SKM-1 treated with dmso at 0.1 percent for 144 hours (cell line): ENCODE measurements around the gene HOGA1.
A peak's percentile ranks its signal among the peaks of the same experiment; 100 is the strongest.
"Not testable (repeated sequence)": the region's sequence is repeated elsewhere in the genome, so short reads cannot be mapped to it uniquely, and the experiment has no call there.

Source experiments
- DNase-seq: peaks from one replicate; lab custom pipeline; 2025; ENCODE audit not compliant: unreplicated experiment; lab: John Stamatoyannopoulos, UW

HOGA1 gene

DNA sequence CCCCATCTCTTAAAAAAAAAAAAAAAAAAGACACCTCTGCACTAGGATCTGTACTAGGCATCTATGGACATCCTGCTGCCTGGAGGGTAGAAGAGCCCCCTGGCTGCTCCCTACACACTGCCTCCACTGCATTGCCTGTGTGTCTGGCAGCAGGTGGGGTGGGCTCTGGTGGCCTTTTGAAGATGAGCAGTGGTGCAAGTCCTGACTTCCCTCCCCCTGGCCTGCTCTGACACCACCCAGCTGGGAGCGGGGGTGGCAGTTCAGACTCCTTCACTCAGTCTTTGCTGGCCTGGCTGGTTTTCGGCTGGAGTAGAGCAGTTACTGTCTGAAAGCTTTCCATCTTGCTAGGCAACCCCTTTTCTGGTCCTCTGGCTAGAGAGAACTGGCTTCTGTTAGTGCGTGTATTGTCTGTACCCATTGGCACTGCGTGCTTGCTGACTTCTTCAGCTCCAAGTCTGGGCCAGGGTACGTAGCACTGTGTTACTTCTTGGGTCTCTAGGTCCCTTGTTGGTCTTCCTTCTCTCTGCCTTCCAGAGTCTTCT is 23.0 kb downstream of the HOGA1 start:
- no peak for DNase-seq

DNA sequence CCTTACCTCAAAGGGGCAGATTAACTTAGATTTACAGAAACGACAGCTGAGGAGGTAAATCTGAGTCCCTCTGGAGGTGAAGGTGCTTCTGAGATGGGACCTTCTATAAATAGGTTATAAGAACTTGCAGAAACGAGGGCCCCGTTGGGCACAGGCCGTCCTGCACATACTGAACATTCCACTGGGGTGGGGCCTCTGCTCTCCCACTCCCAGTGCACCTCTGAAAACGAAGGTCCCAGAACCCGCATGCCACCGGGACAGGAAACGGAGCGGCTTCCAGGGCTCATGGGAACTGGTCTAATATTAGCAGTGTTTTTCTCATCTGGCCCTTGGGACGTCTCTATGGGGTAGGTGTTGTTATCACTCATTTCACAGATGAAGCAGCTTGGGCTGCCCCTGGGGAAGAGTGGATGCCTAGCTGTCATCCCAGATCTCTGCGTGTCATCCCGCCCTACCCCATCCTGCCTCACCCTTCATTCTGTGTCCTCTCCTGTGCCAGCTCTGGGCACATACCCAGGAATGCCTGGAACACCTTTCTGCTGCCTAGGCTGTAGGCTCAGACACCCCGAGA is 24.9 kb downstream of the HOGA1 start:
- DNase-seq = no peak

DNA sequence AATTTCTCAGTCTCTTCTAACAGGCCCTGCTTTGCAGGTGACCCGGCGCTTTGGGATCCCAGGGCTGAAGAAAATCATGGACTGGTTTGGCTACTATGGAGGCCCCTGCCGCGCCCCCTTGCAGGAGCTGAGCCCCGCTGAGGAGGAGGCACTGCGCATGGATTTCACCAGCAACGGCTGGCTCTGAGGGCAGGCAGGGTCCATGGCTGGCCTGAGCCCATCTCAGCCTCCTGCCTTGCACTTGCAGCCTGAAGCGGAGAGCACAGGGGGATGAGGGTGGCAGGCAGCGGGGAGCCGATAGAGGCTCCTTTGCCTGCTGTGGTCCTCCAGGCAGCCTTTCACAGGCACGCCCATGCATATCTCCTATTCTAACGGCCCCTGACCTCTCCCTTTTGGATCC is 27.3 kb downstream of the HOGA1 start:
- DNase-seq = no peak

DNA sequence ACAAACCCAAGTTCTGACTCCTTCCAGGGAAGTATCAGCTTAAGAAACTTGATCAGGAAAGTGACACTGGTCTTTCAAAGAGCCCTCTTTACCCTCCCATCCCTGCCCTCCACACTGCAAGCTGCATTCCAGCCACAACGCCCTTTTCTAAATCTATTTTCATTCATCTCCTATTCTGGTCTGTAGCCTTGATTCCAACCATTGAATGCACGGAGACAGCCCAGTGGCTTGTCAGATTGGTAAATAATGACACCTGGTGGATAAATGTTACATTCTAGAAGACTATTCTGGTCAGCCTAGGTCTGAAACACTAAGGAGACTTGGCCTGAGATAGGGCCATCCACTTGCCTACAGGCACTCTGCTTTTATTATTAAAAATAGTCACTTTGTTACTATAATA is 28.2 kb downstream of the HOGA1 start:
- DNase-seq = no peak

DNA sequence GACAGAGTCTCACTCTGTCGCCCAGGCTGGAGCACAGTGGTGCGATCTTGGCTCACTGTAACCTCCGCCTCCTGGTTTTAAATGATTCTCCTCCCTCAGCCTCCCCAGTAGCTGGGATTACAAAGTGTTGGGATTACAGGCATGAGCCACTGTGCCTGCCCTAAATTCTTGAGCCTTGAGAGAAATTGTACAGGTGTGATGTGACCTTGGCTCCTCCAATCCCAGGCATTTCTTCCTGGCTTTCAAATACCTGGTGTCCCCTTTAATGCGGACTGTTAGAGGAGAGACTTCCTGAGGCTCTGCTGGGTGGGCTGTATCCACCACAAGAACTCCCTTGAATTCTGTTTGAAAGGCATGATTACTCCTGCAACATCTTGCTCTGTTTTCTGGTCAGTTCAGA is 34.1 kb downstream of the HOGA1 start:
- no peak for DNase-seq

DNA sequence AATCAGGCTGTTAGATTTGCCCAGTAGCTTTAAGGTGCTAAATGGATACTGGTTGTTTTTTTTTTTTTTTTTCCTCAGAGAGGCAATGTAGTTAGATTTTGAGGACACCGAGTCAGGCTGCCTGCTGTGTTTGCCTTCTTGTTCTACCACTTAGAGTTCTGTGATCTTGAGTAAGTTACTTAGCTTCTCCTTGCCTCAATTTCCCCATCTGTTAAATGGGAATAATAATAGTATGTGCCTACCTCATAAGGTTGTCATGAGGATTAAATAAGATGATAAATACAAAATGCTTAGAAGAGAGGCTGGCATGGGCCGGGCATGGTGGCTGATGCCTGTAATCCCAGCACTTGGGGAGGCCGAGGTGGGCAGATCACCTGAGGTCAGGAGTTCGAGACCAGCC is 34.5 kb downstream of the HOGA1 start:
- DNase-seq = no peak

DNA sequence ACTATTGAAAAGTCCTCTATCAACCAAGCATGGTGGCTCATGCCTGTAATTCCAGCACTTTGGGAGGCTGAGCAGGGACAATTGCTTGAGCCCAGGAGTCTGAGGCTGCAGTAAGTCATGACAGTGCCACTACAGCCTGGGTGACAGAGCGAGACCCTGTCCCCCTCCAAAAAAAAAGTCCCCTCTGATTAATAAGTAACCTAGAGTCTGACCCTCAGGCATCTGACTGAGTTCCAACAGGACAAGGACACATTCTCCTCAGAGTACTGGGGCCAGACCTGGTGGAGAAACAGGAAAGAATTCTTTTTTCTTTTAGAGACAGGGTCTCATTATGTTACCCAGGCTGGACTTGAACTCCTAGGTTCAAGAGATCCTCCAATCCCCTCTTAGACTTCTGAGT is 39.1 kb downstream of the HOGA1 start:
- no peak for DNase-seq

DNA sequence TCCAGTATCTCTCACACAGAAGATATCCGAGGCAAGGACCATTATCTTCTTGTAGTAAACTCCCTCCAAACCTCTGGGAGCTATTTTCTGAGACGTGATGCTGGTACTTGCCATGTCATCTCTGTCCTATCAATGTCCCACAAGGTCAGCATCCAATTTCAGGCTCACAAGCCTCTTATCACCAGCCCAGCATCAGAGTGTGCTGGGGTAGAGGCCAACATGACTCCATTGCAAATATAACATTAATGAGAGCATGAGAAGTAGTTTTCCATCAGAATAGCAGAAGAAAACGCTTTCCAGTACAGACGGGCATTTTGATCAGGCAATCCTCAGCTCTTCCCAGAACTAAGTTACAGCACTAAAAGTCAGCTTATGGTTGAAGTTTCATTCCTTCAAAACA is 43.5 kb downstream of the HOGA1 start:
- DNase-seq = no peak

DNA sequence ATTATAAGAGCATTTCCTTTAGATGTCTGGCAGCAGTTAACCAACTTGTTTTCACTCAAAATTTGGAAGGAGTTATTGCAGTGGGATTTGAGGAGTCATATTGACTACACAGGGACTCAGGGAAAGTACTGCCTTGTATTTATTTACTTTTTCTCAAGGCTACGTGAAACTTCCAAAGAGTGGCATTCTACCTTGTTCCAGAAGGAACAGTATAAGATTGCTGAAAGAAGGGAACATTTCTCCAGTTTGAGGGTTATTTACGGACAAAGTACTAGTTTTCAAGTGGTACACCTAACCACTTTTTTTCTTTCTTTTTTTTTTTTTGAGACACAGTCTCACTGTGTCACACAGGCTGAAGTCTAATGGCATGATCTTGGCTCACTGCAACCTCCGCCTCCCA is 44.0 kb downstream of the HOGA1 start:
- no peak for DNase-seq

DNA sequence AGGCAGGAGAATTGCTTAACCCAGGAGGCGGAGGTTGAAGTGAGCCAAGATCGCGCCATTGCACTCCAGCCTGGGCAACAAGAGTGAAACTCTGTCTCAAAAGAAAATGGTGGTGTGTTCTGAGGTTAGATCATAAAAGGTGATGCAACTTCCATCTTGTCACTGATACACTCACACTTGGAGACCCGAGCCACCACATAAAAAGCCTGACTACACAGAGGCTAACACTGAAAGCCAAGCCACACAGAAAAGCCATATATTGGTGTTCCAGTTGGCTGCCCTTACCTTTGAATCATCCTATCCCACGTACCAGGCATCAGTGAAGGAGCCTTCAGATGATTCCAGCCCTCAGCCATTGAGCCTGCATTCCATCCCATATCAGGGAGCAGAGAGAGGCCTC is 45.1 kb downstream of the HOGA1 start:
- no peak for DNase-seq

DNA sequence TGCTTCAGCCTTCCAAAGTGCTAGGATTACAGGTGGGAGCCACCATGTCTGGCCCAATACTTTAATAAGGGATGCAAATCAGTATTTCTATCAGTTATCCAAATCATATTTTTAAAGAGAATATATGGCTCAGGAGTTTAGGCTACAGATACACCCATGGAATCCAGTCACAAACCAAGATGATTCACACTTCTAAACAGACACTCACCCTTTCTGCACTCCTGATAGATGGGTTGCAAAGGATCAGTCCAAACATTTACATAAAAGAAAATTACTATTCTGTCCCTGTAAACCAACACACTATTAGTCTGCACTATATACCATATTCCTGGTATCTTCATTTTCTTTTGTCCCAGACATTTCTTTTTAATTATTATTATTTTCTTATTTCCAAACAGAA is 46.9 kb downstream of the HOGA1 start:
- DNase-seq = no peak

DNA sequence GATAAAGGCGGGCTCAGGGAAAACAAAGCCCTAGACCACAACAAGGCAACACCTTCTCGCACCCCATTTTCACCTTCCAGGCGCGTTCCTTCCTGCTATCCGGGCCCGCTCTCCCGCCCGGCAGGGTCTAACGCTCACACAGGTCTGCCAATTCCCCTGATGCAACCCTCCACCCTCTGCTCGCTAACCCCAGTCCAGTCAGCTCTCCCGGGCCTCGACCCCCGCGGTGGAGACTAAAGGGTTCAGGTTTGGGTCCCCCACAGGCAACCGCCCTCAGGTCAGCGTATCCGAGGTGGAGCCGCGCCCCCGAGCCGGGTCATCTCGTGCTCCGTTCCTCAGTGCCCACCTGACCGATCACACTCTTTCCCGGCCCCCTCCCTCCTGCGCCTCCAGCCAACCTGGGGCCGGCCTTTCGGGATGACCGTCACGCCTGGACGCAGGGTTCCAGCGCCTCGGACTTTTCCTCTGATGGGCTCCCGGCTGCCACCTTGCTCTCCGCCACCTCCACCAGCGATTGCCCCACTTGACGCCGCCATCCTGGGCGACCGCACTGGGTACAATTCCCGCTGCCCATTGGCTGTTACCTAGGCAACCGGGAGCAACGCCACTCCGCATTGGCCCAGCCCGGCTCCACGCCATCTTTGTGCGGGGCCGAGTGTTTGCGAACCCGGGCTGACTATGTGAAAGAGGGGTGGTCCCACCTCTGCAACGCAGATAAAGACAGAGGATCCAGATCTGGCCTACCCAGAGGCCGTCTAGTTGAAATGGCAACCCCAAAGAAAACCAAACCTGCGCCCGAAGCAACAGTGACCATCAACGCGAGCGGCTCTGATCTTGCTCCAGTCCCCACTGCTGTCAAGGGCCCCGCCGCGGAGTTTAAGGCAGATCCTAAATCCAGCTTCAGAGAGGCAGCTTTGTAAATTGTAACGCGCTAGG is 49.0 kb downstream of the HOGA1 start, which contains the start of gene MORN4:
Gene MORN4, minus strand, starts transcription at position 552 of the 936 bp plus-strand sequence. CDS start 13,847 bp downstream, outside the sequence.
- DNase-seq = peak; percentile 86

DNA sequence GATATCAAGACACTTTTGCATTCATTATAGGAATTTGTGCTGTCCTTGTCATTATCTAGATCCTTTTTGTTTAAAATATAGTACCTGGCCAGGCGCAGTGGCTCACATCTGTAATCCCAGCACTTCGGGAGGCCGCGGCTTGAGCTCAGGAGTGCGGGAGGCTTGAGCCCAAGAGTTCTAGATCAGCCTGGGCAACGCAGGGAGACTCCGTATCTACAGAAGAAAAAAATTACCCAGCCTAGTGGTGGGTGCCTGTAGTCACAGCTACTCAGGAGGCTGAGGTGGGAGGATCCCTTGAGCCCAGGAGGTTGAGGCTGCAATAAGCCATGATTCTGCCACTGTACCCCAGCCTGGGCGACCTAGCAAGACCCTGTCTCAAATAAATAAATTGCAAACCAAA is 49.7 kb downstream of the HOGA1 start:
- peak; percentile 28 for DNase-seq

DNA sequence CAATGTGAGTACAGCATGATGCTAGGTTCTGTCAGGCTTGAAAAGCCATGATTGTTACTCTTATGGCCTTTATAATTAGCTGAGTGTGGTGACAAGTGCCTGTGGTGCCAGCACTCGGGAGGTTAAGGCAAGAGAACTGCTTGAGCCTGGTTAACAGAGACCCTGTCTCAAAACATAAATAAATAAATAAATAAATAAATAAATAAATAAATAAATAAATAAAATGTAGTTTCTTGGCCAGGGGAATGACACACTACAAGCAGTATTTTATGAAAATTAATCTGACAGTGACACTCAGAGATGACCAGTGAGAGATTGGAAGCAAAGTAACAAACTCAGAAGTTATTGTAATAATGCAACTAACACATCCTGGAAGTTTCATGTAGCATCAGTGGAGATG is 51.4 kb downstream of the HOGA1 start:
- DNase-seq = no peak

DNA sequence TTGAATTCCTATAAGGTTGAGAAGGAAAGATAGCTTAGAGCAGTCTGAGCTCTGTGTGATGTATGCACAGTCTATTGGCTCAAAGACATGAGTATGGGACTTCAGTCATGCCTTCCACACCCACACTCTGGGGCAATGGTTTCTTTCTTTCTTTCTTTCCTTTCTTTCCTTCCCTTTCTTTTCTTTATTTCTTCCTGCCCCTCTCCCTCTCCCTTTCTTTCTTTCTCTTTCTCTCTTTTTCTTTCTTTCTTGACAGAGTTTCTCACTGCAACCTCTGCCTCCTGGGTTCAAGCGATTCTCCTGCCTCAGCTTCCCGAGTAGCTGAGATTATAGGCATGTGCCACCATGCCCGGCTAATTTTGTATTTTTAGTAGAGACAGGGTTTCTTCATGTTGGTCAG is 54.9 kb downstream of the HOGA1 start:
- not testable (repeated sequence) for DNase-seq

DNA sequence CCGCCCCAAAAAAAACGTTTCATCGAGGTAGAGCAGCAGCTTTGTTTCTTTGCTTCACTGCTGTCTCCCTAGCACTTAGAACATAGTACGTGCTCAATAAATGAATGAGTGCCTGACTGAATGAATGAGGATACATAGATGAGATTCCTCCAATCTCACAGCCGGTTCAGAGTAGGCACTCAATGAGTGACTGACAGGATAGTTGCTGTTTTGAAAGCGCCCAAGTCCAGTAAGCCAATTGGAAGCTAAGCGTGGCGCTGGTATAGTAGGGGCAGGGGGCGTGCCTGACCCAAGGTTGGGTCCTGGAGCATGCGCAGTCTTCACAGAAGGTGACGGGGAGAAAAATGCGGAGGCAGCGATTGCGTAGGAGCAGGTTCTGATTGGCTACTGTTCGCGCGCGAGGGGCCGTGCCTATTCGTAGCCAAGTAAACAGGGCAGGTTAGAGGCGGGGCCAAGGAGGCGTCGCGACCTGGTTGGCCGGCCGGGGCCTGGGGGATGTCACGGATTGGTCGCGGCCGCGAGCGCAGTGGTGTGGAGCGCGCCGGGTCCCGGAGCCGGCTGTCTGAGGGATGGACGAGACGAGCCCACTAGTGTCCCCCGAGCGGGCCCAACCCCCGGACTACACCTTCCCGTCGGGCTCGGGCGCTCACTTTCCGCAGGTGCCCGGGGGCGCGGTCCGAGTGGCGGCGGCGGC is 56.1 kb downstream of the HOGA1 start, which contains the start of gene PI4K2A:
Gene PI4K2A, plus strand, starts transcription at position 498 of the 694 bp plus-strand sequence. Its CDS starts 72 bp downstream, at position 570.
- peak; percentile 99 for DNase-seq

DNA sequence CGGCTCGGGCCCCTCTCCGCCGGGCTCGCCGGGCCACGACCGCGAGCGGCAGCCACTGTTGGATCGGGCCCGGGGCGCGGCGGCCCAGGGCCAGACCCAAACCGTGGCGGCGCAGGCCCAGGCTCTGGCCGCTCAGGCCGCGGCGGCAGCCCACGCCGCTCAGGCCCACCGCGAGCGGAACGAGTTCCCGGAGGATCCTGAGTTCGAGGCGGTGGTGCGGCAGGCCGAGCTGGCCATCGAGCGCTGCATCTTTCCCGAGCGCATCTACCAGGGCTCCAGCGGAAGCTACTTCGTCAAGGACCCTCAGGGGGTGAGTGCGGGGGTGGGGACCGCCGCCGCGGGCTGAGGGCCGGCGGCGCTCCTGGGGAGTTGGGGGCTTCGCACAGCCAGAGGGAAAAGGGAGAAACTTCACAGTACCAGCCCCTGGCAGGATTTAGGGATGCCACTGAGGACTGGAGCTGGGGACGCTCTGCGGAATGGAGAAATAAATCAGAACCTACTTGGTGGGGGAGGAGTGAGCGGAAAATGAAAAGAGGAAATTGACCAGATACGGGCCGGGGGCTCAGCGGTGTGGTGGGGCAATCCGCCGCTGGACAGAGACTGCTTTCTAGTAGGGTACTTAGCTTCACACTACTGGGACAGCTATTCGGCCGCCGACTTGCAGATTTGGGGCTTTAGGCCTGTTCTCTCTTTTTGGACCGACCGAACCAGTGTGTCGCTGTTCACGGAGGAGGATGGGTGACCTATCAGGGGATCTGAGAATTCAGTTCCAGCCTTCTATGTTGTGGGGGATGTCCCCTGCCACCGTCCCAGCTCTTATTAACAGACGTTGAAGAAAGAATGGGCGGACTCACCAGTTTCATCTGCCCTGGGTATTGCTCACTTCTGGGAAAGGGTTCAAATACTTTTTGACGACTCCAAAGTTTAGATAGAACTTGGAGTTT is 57.0 kb downstream of the HOGA1 start:
- DNase-seq = no peak

DNA sequence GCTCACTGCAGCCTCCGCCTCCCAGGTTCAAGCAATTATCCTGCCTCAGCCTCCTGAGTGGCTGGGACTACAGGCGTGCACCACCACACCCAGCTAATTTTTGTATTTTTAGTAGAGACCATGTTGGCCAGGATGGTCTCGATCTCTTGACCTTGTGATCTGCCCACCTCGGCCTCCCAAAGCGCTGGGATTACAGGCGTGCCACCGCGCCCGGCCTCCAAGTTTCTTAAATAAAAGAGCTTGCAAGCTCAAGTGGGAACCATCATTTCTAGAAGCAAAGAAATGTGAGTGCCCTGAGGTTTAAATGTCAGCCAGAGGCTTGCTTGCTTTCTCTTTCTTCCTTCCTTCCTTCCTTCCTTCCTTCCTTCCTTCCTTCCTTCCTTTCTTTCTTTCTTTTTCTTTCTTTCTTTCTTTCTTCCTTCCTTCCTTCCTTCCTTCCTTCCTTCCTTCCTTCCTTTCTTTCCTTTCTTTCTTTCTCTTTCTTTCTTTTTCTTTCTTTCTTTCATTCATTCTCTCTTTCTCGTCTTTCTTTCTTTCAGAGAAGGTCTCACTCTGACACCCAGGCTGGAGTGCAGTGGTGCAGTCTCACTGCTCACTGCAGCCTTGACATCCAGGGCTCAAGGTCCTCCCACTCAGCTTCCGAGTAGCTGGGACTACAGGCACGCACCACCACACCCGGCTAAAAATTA is 58.4 kb downstream of the HOGA1 start:
- DNase-seq = not testable (repeated sequence)

DNA sequence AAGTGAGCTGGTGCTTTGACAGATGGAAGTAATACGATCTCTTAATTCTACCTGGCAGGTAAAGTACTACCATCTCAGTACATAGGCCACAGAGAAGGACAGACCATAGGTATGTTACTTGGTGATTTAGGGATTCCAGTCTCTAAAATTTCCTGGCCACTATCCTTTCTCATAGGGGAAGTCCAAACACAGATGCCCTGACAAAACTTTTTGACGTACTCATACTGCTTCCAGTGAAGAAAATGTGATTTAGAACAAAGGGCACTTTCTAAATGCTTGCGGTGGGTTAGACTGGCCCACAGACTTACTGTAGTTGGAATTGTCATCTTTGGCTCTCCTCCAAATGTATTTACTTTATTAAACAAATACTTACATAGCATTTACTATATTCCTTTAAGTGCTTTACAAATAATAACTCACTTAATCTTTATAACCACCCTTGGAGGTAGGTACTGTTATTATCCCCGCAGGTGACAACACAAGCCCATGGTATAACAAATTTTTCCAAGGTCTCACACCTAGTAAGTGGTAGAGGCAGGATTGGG is 59.3 kb downstream of the HOGA1 start:
- no peak for DNase-seq
